ENCODE results near the gene ITGAD.

Gene ITGAD

DNA sequence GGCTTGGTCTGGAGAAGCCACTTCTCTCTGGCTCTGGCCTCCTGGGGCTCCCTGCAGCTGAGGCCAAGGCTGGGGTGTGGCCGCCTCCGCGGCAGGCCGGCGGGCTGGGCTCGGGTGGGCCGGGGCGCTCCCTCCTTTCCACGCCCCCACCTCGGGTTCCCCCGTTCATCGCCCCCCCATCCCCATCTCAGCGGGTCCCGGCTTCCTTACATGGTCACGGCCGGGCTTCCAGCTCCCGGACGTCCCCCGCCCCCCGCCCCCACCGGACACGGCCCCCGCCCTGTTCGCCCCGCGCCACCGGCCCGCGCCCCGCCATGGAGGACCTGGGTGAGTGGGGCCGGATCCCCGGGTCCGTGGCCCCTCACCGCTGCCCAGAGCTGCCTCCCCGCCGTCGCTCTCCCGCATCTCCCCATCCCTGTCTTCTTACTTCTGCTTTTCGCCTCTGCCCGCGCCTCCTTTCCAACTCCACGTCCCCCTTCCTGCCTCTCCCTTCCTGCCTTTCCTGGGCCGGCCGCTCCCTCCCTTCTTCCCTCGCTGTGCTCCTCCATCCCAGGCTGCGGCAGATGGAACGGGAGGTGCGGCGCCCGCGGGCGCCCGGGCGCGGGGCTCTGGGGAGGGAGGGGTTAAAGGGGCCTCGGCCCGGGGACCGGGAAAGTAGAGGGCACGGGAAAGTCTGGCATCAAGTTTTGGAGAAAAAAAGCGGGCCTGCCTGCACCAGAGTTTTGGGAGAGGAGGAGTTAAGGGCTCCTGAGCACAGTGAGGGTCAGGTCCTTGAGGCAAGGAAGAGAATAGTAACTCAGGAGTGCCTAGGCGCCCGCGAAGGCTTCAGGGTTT, 79.0 kb downstream of the ITGAD start, which contains the start of gene TGFB1I1:
Gene TGFB1I1, plus strand, starts transcription at position 278 of the 834 bp plus-strand sequence. Its CDS starts 37 bp downstream, at position 315.
- TF ChIP-seq, protein P1, sequence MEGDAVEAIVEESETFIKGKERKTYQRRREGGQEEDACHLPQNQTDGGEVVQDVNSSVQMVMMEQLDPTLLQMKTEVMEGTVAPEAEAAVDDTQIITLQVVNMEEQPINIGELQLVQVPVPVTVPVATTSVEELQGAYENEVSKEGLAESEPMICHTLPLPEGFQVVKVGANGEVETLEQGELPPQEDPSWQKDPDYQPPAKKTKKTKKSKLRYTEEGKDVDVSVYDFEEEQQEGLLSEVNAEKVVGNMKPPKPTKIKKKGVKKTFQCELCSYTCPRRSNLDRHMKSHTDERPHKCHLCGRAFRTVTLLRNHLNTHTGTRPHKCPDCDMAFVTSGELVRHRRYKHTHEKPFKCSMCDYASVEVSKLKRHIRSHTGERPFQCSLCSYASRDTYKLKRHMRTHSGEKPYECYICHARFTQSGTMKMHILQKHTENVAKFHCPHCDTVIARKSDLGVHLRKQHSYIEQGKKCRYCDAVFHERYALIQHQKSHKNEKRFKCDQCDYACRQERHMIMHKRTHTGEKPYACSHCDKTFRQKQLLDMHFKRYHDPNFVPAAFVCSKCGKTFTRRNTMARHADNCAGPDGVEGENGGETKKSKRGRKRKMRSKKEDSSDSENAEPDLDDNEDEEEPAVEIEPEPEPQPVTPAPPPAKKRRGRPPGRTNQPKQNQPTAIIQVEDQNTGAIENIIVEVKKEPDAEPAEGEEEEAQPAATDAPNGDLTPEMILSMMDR (IDR thresholded peaks at IDR 0.05; ENCODE audit: borderline replicate concordance, control extremely low read depth, extremely low read depth, insufficient read depth, missing control alignments): no peak
- no peak for DNase-seq (ENCODE audit: low spot score)
- in situ Hi-C loops (cut with MboI; ENCODE audit: low sequenced_read_pairs, unreplicated experiment): no loop called here

DNA sequence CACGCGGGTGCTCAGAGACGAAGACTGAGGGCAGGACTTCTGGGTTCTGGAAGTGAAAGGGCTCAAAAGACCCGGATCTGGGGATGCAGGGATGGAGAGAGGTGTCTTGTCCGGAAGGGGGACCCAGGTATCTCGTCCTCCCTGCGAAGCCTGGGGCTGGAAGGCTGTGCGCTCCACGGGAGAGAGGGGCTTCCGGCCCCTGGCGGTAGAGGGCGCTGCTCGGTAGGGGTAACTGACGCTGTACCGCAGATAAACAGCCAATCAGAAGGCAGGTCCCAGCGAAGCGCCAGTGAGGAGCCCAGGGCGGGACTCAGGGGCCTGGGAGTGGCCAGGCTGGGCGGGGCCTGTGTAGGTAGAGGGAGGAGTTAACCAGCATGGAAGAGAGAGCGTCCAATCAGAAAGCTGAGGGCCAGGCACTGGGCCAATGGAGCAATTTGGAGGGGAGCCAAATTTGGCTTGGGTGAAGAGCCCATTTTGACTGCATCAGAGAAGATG, 79.6 kb downstream of the ITGAD start:
- peak; percentile 72 for DNase-seq (ENCODE audit: low spot score)
- TF ChIP-seq, protein P1 (IDR thresholded peaks at IDR 0.05; ENCODE audit: borderline replicate concordance, control extremely low read depth, extremely low read depth, insufficient read depth, missing control alignments): no peak
- in situ Hi-C loops (cut with MboI; ENCODE audit: low sequenced_read_pairs, unreplicated experiment): no loop called here

DNA sequence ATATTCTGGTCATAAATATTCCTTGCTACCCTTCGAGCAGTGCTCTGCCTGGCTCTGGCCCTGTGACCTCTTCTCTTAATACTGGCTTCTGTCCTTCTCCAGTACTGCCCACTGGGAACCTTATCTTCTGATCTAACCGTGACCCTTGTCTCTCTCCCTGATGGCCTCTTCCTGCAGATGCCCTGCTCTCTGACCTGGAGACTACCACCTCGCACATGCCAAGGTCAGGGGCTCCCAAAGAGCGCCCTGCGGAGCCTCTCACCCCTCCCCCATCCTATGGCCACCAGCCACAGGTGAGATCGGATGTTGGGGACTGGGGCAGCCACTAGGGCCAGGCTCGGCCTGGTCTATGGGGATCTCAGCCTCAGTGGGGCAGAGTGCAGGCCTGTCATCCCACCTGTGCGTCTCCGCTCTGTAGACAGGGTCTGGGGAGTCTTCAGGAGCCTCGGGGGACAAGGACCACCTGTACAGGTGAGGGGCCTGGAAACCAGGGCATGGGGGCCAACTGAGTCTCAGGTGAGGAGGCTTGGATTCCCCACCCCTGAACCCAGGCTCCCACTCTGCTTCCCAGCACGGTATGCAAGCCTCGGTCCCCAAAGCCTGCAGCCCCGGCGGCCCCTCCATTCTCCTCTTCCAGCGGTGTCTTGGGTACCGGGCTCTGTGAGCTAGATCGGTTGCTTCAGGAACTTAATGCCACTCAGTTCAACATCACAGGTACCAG, 80.3 kb downstream of the ITGAD start:
- in situ Hi-C loops (cut with MboI; ENCODE audit: low sequenced_read_pairs, unreplicated experiment): no loop called here
- DNase-seq (ENCODE audit: low spot score): no peak
- TF ChIP-seq, protein P1 (IDR thresholded peaks at IDR 0.05; ENCODE audit: borderline replicate concordance, control extremely low read depth, extremely low read depth, insufficient read depth, missing control alignments): no peak

DNA sequence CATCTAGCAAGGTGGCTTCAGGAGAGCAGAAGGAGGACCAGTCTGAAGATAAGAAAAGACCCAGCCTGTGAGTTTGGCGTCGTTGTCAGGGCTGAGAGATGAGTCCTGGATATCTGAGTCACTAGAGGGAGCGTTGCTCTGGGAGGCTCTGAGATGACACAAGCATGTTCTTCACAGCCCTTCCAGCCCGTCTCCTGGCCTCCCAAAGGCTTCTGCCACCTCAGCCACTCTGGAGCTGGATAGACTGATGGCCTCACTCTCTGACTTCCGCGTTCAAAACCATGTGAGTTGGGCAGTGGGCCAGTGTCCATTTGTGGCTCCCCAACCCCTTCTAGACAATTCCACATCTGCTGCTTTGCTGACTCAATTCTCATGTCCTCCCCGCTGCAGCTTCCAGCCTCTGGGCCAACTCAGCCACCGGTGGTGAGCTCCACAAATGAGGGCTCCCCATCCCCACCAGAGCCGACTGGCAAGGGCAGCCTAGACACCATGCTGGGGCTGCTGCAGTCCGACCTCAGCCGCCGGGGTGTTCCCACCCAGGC, 81.1 kb downstream of the ITGAD start:
- in situ Hi-C loops (cut with MboI; ENCODE audit: low sequenced_read_pairs, unreplicated experiment): no loop called here
- TF ChIP-seq, protein P1 (IDR thresholded peaks at IDR 0.05; ENCODE audit: borderline replicate concordance, control extremely low read depth, extremely low read depth, insufficient read depth, missing control alignments): no peak
- DNase-seq (ENCODE audit: low spot score): no peak

DNA sequence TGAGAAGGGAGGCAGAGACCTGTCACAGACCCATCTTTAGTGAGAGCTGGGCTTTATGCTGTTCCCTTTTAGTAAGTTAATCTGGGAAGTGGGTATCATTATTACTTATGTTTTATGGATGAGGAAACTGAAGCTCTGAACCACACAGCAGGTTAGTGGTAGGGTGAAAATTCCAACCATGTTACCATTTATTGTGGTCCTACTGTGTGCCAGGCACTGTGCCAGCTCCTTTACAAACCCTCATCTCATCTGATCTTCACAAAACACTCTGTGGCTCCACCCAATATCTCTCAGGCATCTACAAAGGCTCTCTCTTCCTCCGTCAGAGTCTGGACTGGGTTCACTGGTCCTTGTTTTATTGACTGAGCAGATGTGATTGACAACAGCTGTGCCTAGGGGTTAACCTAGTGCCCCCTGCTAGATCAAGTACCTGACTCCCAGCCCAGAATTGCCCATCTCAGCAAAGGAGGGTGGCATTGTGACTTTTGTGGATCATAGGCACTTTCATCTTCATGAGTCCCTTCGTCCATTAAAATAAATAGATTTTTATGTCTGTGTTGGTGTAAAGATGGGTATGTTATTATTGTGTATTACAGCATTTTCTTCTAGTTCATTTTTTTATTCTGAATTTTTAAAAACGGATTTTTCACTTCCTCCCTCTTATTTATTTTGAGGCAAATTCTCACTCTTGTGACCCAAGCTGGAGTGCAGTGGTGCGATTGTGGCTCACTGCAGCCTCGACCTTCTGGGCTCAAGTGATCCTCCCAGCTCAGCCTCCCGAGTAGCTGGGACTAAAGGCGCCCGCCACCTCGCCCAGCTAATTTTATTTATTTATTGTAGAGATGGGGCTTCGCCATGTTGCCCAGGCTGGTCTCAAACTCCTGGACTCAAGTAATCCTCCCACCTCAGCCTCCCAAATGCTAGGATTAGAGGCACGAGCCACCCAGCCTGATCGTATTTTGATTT, 81.9 kb downstream of the ITGAD start:
- in situ Hi-C loops (cut with MboI; ENCODE audit: low sequenced_read_pairs, unreplicated experiment): no loop called here
- TF ChIP-seq, protein P1 (IDR thresholded peaks at IDR 0.05; ENCODE audit: borderline replicate concordance, control extremely low read depth, extremely low read depth, insufficient read depth, missing control alignments): no peak
- DNase-seq (ENCODE audit: low spot score): no peak

Data from GM13976 (cell line).